ENCODE results near the gene CUX1. TPM values are rescaled to one million over a fixed set of nuclear protein-coding genes. Genes with fewer than 3 reads are reported as not detected.

Gene CUX1, protein sequence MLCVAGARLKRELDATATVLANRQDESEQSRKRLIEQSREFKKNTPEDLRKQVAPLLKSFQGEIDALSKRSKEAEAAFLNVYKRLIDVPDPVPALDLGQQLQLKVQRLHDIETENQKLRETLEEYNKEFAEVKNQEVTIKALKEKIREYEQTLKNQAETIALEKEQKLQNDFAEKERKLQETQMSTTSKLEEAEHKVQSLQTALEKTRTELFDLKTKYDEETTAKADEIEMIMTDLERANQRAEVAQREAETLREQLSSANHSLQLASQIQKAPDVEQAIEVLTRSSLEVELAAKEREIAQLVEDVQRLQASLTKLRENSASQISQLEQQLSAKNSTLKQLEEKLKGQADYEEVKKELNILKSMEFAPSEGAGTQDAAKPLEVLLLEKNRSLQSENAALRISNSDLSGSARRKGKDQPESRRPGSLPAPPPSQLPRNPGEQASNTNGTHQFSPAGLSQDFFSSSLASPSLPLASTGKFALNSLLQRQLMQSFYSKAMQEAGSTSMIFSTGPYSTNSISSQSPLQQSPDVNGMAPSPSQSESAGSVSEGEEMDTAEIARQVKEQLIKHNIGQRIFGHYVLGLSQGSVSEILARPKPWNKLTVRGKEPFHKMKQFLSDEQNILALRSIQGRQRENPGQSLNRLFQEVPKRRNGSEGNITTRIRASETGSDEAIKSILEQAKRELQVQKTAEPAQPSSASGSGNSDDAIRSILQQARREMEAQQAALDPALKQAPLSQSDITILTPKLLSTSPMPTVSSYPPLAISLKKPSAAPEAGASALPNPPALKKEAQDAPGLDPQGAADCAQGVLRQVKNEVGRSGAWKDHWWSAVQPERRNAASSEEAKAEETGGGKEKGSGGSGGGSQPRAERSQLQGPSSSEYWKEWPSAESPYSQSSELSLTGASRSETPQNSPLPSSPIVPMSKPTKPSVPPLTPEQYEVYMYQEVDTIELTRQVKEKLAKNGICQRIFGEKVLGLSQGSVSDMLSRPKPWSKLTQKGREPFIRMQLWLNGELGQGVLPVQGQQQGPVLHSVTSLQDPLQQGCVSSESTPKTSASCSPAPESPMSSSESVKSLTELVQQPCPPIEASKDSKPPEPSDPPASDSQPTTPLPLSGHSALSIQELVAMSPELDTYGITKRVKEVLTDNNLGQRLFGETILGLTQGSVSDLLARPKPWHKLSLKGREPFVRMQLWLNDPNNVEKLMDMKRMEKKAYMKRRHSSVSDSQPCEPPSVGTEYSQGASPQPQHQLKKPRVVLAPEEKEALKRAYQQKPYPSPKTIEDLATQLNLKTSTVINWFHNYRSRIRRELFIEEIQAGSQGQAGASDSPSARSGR (N-terminal part only)
- total RNA-seq (2013; cell fraction: nucleolus; rRNA removed), result 214 and 249 TPM in 2 replicates
- total RNA-seq (2014; rRNA removed), result 26.0 and 29.7 TPM in 2 replicates
- total RNA-seq (2014; rRNA removed; fragmentation: Illumina TruSeq; extraction: Trizol), result 21.5 and 22.5 TPM in 2 replicates
- 44.7 and 48.6 TPM in 2 replicates for total RNA-seq (2021)
- polyA plus RNA-seq (2011; ENCODE audit: low read depth), result 11.3 TPM
- polyA plus RNA-seq (2011; rRNA removed), result 12.7 and 12.9 TPM in 2 replicates
- 16.7 and 17.9 TPM in 2 replicates for polyA plus RNA-seq (2011; cell fraction: cytosol; rRNA removed)
- polyA plus RNA-seq (2011; cell fraction: nucleus; rRNA removed), result 14.0 and 21.5 TPM in 2 replicates
- 21.7 and 23.4 TPM in 2 replicates for polyA plus RNA-seq (2012)
- polyA plus RNA-seq (2014; fragmentation: Illumina TruSeq; extraction: Trizol), result 28.0 and 35.3 TPM in 2 replicates
- 1 to 10 TPM; 6.1 to 7.8 TPM for polyA plus RNA-seq (2014; fragmentation: Nextera tagmentation; extraction: Ambion mirVana)
- 24.0 and 26.0 TPM in 2 replicates for polyA plus RNA-seq (2014; rRNA removed)
- polyA plus RNA-seq (2016; fragmentation: Nextera tagmentation; extraction: Ambion mirVana), result 10 to 100 TPM; 27.7 to 31.0 TPM
- polyA minus RNA-seq (2011; rRNA and poly(A)+ RNA removed), result 21.1 and 30.1 TPM in 2 replicates
- polyA minus RNA-seq (2011; cell fraction: cytosol; rRNA and poly(A)+ RNA removed), result 10.7 and 11.1 TPM in 2 replicates
- polyA minus RNA-seq (2011; cell fraction: nucleus; rRNA and poly(A)+ RNA removed), result 21.6 and 47.5 TPM in 2 replicates
- Bru-seq, nascent RNA, result percentile 72 among the genes with signal in this experiment
- BruChase-seq, experiment 1, labeled RNA remaining after a 6-hour chase, result percentile 76 among the genes with signal in this experiment
- BruChase-seq, experiment 2, labeled RNA remaining after a 2-hour chase, result percentile 72 among the genes with signal in this experiment
- long read RNA-seq, experiment 1, transcript CUX1-202 (23 exons, 2,931 nt), result major isoform, 5 of 10 reads
- long read RNA-seq, experiment 1, partial matches to known transcripts, result 0 of 10 reads
- long read RNA-seq, experiment 1, other reads (novel, unspliced or antisense), result 3 of 10 reads
- long read RNA-seq, experiment 2, partial matches to known transcripts, result 3 of 14 reads
- long read RNA-seq, experiment 2, other reads (novel, unspliced or antisense), result 9 of 14 reads

DNA sequence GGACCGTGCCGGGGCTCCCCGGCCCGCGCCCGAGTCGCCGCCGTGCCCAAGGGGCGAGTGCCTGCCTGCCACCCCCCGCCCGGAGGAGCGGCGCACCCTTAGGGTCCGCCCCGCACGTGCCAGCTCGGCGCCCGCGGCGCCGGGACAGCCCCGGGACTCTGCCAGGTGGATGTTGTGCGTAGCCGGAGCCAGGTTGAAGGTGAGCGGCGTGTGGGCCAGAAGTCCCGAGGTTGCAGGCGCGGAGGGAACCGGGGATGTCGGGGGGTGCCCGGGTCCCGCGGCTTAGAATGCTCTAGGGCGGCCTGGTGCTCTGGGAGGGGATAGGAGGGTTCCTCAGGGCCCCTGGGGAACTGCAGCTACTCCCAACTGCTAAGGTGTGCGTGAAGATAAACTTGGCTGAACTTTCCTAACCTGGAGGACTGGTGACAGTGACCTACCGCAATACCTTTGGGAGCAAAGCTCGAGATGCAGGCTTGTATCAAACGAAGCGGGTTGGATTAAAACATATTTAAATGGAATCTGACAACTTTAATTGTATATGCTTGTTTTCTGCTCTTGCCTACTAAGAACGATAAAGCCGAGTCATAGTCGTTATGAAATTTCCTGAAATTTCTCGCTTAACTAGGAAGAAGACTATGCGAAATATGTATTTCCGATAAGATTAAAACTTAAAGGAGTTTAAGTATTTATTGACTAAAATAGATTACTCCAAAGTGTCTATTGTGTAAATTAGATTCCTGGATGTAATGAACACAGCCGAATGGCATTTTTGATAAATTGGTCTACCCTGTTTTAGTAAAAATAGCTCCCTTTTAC is at the start of gene CUX1:
Gene CUX1 (plus strand): TSS at position 156 of the 816 bp plus-strand sequence. CDS start 14 bp downstream, at position 170.
- H3K79me2 ChIP-seq (ENCODE audit: control insufficient read depth, insufficient read depth, low read length), result peaks cover 49% of the 10 kb centered on the region
- 18% methylated on average over 49 of the region's 49 CpGs for WGBS (ENCODE audit: insufficient coverage, insufficient replicate concordance, low lambda C conversion rate, missing lambda C conversion rate)
- H3K27ac ChIP-seq (ENCODE audit: control insufficient read depth, insufficient read depth), result peak within 1 kb of the TSS; percentile 56
- ATAC-seq (peak; percentile 28), FAIRE-seq (no peak), DNase-seq (ENCODE audit: low read depth, low spot score) (no peak)
- intact Hi-C loops (cut with micrococcal nuclease; ENCODE audit: unreplicated experiment), result loop anchor here (5.0 to 10.0 kb wide), 3 partner anchors 115 to 305 kb away; no protein-coding TSS in a partner anchor
- in situ Hi-C loops (cut with MboI), result no loop called here
- no peaks in the 10 kb centered on the region for H3K27me3 ChIP-seq (replicated peaks in 1 of 2; ENCODE audit: control insufficient read depth in 2 of 2, insufficient read depth in 2 of 2, low read length in 1 of 2)
- SMC1A ChIA-PET (ENCODE audit: uncharacterized antibody, unreplicated experiment), result interaction anchor here (0.6 to 3.5 kb wide), 13 partner anchors 10 to 455 kb away, joined by 3 to 27 read pairs (median 3); no protein-coding TSS in a partner anchor
- RAD21 ChIA-PET (ENCODE audit: unreplicated experiment), result interaction anchor here (0.6 to 2.8 kb wide), 12 partner anchors 10 to 419 kb away, joined by 3 to 17 read pairs (median 4); no protein-coding TSS in a partner anchor
- peak within 1 kb of the TSS; percentile 64 for H3K4me2 ChIP-seq (ENCODE audit: control insufficient read depth, insufficient read depth)
- no TSS peak for BruUV-seq (replicated peaks)
- CTCF ChIA-PET, result interaction anchor here (0.7 to 3.6 kb wide), 13 partner anchors 9 to 419 kb away, joined by 3 to 20 read pairs (median 3); no protein-coding TSS in a partner anchor
- H3K4me1 ChIP-seq (ENCODE audit: control insufficient read depth, insufficient read depth, low read length), result peaks cover 4% of the 10 kb centered on the region; the same call in 1 of the 2 replicates
- H2AFZ ChIP-seq (ENCODE audit: control insufficient read depth, low read depth, low read length), result no peak within 1 kb of the TSS
- H3K36me3 ChIP-seq (ENCODE audit: control insufficient read depth in 2 of 2, insufficient read depth in 2 of 2, low read length in 1 of 2), result 0 out of 4 replicates have a peak, but pooled peaks cover 0 to 3% of the 10 kb centered on the region in 2 experiments
- no peaks in the 10 kb centered on the region for H3K9me3 ChIP-seq (replicated peaks; ENCODE audit: control insufficient read depth, insufficient read depth, low read length)
- POLR2A ChIA-PET, result interaction anchor here (0.9 to 1.3 kb wide), 2 partner anchors 41 to 167 kb away, joined by 3 to 4 read pairs; no protein-coding TSS in a partner anchor
- H4K20me1 ChIP-seq (ENCODE audit: control insufficient read depth, insufficient read depth), result no peaks in the 10 kb centered on the region
- peak within 1 kb of the TSS; percentile 77 for H3K4me3 ChIP-seq
- H3K9ac ChIP-seq (ENCODE audit: control insufficient read depth, insufficient read depth, low read length), result peak within 1 kb of the TSS; percentile 66
- TF ChIP-seq, protein P1, sequence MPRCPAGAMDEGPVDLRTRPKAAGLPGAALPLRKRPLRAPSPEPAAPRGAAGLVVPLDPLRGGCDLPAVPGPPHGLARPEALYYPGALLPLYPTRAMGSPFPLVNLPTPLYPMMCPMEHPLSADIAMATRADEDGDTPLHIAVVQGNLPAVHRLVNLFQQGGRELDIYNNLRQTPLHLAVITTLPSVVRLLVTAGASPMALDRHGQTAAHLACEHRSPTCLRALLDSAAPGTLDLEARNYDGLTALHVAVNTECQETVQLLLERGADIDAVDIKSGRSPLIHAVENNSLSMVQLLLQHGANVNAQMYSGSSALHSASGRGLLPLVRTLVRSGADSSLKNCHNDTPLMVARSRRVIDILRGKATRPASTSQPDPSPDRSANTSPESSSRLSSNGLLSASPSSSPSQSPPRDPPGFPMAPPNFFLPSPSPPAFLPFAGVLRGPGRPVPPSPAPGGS (IDR thresholded peaks at IDR 0.05; ENCODE audit: borderline replicate concordance, insufficient read depth, low read depth, low read length, poor library complexity, severe bottlenecking), result peak; percentile 23
- peak in 1 of 2 experiments; percentile 19; a peak in 1 of 4 replicates for TF ChIP-seq IKZF2 (IDR thresholded peaks at IDR 0.05)
- TF ChIP-seq EED (IDR thresholded peaks at IDR 0.05; ENCODE audit: low read depth), result 0 out of 2 replicates have a peak, but pooled peaks have one; percentile 18
- peak; percentile 24; the same call in 1 of the 2 replicates for TF ChIP-seq DPF2 (IDR thresholded peaks at IDR 0.05)
- peak in 1 of 3 experiments; percentile 16; a peak in 1 of 6 replicates for TF ChIP-seq CTCF (IDR thresholded peaks at IDR 0.05 in 2 of 3, conservative IDR thresholded peaks at IDR 0.05 in 1 of 3; ENCODE audit: control insufficient read depth in 2 of 3, extremely low read depth in 1 of 3, insufficient read depth in 1 of 3, low read depth in 3 of 3, low read length in 3 of 3)
- TF ChIP-seq RUNX3 (IDR thresholded peaks at IDR 0.05; ENCODE audit: low read length), result 0 out of 2 replicates have a peak, but pooled peaks have one; percentile 10
